H1 (cell line): ENCODE measurements around the gene SULT6B1. TPM values are rescaled to one million over a fixed set of nuclear protein-coding genes. Genes with fewer than 3 reads are reported as not detected.

Experiments used
- CTCF ChIA-PET: fragments of 300-600 bp; sonication (Branson Sonifier 250); formaldehyde crosslinking; loops from one replicate; lab custom pipeline; 2021; ENCODE audit not compliant: partially characterized antibody; lab: Charles Lee
- POLR2A ChIA-PET: fragments of 300-600 bp; sonication (Branson Sonifier 250); formaldehyde crosslinking; loops from one replicate; lab custom pipeline; 2021; ENCODE audit warnings: inconsistent platforms; ENCODE audit not compliant: partially characterized antibody; lab: Charles Lee
- DNase-seq, 2 experiments: peaks; one replicate each; pipeline versions ENCODE4 v3.0.0 to v3.0.0-alpha.2; 2010 to 2022; ENCODE audit warnings: low spot score in 2 of 2, low read depth in 1 of 2, mixed read lengths in 1 of 2
- FAIRE-seq: peaks from 2 replicates; lab custom pipeline; 2011; peaks lifted over from hg19 to GRCh38; lab: Jason Lieb, UNC
- H2AFZ ChIP-seq: 2 replicates; pipeline ENCODE4 v1.8.1; 2012; ENCODE audit warnings: low read length, inconsistent platforms
- H2AK5ac ChIP-seq: 2 replicates; pipeline ENCODE4 v1.6.1; 2013; ENCODE audit warnings: low read depth, low read length
- H2BK120ac ChIP-seq: replicated peaks from 2 replicates; pipeline ENCODE3; 2013; ENCODE audit warnings: low read depth, low read length, inconsistent platforms
- H2BK12ac ChIP-seq: 2 replicates; pipeline ENCODE4 v1.6.1; 2013; ENCODE audit warnings: low read depth, low read length
- H2BK15ac ChIP-seq: 2 replicates; pipeline ENCODE4 v1.6.1; 2013; ENCODE audit warnings: low read length
- H2BK20ac ChIP-seq: 2 replicates; pipeline ENCODE4 v1.6.1; 2013; ENCODE audit warnings: low read length
- H2BK5ac ChIP-seq: 2 replicates; pipeline ENCODE4 v1.6.1; 2013; ENCODE audit warnings: low read depth, low read length
- H3K14ac ChIP-seq: 2 replicates; pipeline ENCODE4 v1.6.1; 2013; ENCODE audit warnings: inconsistent platforms; ENCODE audit not compliant: insufficient read length
- H3K18ac ChIP-seq: 2 replicates; pipeline ENCODE4 v1.6.1; 2013; ENCODE audit warnings: low read length; ENCODE audit errors: extremely low read depth
- H3K23ac ChIP-seq: 2 replicates; pipeline ENCODE4 v1.6.1; 2013; ENCODE audit warnings: inconsistent platforms; ENCODE audit not compliant: insufficient read length
- H3K23me2 ChIP-seq: 2 replicates; pipeline ENCODE4 v1.6.1; 2013; ENCODE audit warnings: low read depth, low read length
- H3K27ac ChIP-seq: 2 replicates; pipeline ENCODE4 v1.6.1; 2011; ENCODE audit warnings: low read depth, low read length, inconsistent platforms
- H3K27me3 ChIP-seq, 4 experiments: replicated peaks in 1 of 4; 1 replicate in 1 of 4; 2 replicates in 3 of 4; pipeline versions ENCODE4 v1.6.1 to v1.8.1; 2011 to 2013; ENCODE audit warnings: low read length in 3 of 4, mild to moderate bottlenecking in 3 of 4, inconsistent platforms in 2 of 4, mixed read lengths in 2 of 4, moderate library complexity in 1 of 4; ENCODE audit not compliant: control insufficient read depth in 3 of 4, insufficient read depth in 3 of 4; ENCODE audit errors: extremely low read depth in 1 of 4
- H3K36me3 ChIP-seq, 4 experiments: 2 replicates each; pipeline versions ENCODE4 v1.6.1 to v1.8.1; 2011 to 2013; ENCODE audit warnings: mild to moderate bottlenecking in 4 of 4, low read length in 3 of 4, moderate library complexity in 2 of 4, control low read depth in 1 of 4, inconsistent platforms in 1 of 4; ENCODE audit not compliant: insufficient read depth in 4 of 4, control insufficient read depth in 2 of 4
- H3K4ac ChIP-seq: replicated peaks from 2 replicates; pipeline ENCODE3; 2013; ENCODE audit warnings: low read length, low read depth, mixed read lengths, inconsistent platforms; ENCODE audit not compliant: insufficient read length
- H3K4me1 ChIP-seq, 4 experiments: replicated peaks in 1 of 4; 1 replicate in 1 of 4; 2 replicates in 3 of 4; pipeline versions ENCODE4 v1.6.1 to v1.8.1; 2011 to 2013; ENCODE audit warnings: low read length in 3 of 4, inconsistent platforms in 2 of 4, mixed read lengths in 1 of 4; ENCODE audit not compliant: insufficient read depth in 4 of 4, control insufficient read depth in 3 of 4
- H3K4me2 ChIP-seq, 2 experiments: 2 replicates each; pipeline versions ENCODE4 v1.6.1 to v1.8.1; 2011 to 2013; ENCODE audit warnings: low read depth in 2 of 2, low read length in 2 of 2, control low read depth in 1 of 2, inconsistent platforms in 1 of 2, mild to moderate bottlenecking in 1 of 2; ENCODE audit not compliant: insufficient read depth in 1 of 2
- H3K4me3 ChIP-seq, 4 experiments: fragments of 200-600, 300-600 bp in 1 of 4; sonication (generic), shearing (Covaris generic), sonication (Bioruptor Twin) in 1 of 4; 2 replicates each; pipeline versions ENCODE4 v1.5.1 to v1.8.1; 2011 to 2016; ENCODE audit warnings: low read length in 4 of 4, low read depth in 3 of 4, control low read depth in 2 of 4, inconsistent platforms in 2 of 4, mild to moderate bottlenecking in 2 of 4, mixed read lengths in 1 of 4, moderate library complexity in 1 of 4; ENCODE audit not compliant: insufficient read depth in 2 of 4; ENCODE audit errors: extremely low read depth in 1 of 4
- H3K56ac ChIP-seq: replicated peaks from 2 replicates; pipeline ENCODE3; 2013; ENCODE audit warnings: low read depth, mild to moderate bottlenecking, mixed read lengths, low read length, inconsistent platforms; ENCODE audit not compliant: insufficient read length
- H3K79me1 ChIP-seq: 2 replicates; pipeline ENCODE4 v1.6.1; 2013; ENCODE audit warnings: low read depth, low read length, control low read depth
- H3K79me2 ChIP-seq, 2 experiments: 2 replicates each; pipeline versions ENCODE4 v1.6.1 to v1.8.1; 2012 to 2013; ENCODE audit warnings: low read length in 2 of 2, mild to moderate bottlenecking in 2 of 2, inconsistent platforms in 1 of 2; ENCODE audit not compliant: insufficient read depth in 2 of 2, control insufficient read depth in 1 of 2
- H3K9ac ChIP-seq, 4 experiments: replicated peaks in 1 of 4; 1 replicate in 1 of 4; 2 replicates in 3 of 4; pipeline versions ENCODE4 v1.6.1 to v1.8.1; 2011 to 2013; ENCODE audit warnings: low read depth in 3 of 4, low read length in 3 of 4, control low read depth in 2 of 4, mild to moderate bottlenecking in 2 of 4, moderate library complexity in 2 of 4, inconsistent platforms in 1 of 4; ENCODE audit errors: extremely low read depth in 1 of 4
- H3K9me3 ChIP-seq, 2 experiments: 2 replicates each; pipeline versions ENCODE4 v1.6.1 to v1.8.1; 2012 to 2013; ENCODE audit warnings: mild to moderate bottlenecking in 2 of 2, moderate library complexity in 2 of 2, control low read depth in 1 of 2, inconsistent platforms in 1 of 2, low read depth in 1 of 2, low read length in 1 of 2, mixed read lengths in 1 of 2; ENCODE audit not compliant: insufficient read depth in 2 of 2
- H4K20me1 ChIP-seq, 2 experiments: replicated peaks in 1 of 2; 2 replicates each; pipeline versions ENCODE3 to v1.8.1; 2011 to 2013; ENCODE audit warnings: inconsistent platforms in 2 of 2, low read length in 2 of 2, mild to moderate bottlenecking in 1 of 2; ENCODE audit not compliant: insufficient read depth in 2 of 2, control insufficient read depth in 1 of 2
- H4K5ac ChIP-seq: 2 replicates; pipeline ENCODE4 v1.6.1; 2013; ENCODE audit warnings: low read length, low read depth, mixed read lengths, inconsistent platforms; ENCODE audit not compliant: insufficient read length
- H4K8ac ChIP-seq: 2 replicates; pipeline ENCODE4 v1.8.0; 2013; ENCODE audit warnings: mild to moderate bottlenecking, moderate library complexity, low read length, inconsistent platforms; ENCODE audit not compliant: insufficient read depth; ENCODE audit errors: extremely low read depth
- H4K91ac ChIP-seq: replicated peaks from 2 replicates; pipeline ENCODE3; 2013; ENCODE audit warnings: low read length, mixed read lengths, inconsistent platforms; ENCODE audit not compliant: insufficient read length
- BCL11A ChIP-seq, 2 experiments: IDR thresholded peaks; one replicate each; pipeline ENCODE4 v1.6.1; 2011; ENCODE audit warnings: low read depth in 2 of 2, low read length in 2 of 2, mild to moderate bottlenecking in 2 of 2
- CBX5 ChIP-seq: fragments of 300-800, 300-1000 bp; sonication (generic); IDR thresholded peaks from 2 replicates; pipeline ENCODE4 v1.7.1; 2016; ENCODE audit warnings: antibody characterized with exemption, low read length, low read depth
- EZH2 ChIP-seq: fragments of 200-600 bp; sonication (generic); IDR thresholded peaks from 2 replicates; pipeline ENCODE4 v1.7.1; 2012; ENCODE audit warnings: low read depth, mild to moderate bottlenecking, moderate library complexity, low read length, inconsistent platforms; ENCODE audit not compliant: severe bottlenecking
- GABPA ChIP-seq: IDR thresholded peaks from 2 replicates; pipeline ENCODE4 v1.6.1; 2011; ENCODE audit warnings: mild to moderate bottlenecking, low read length, moderate library complexity, borderline replicate concordance; ENCODE audit not compliant: insufficient read depth
- SRF ChIP-seq: IDR thresholded peaks from 2 replicates; pipeline ENCODE4 v1.6.1; 2011; ENCODE audit warnings: mild to moderate bottlenecking, low read depth, low read length, moderate library complexity
- WGBS, 2 experiments: shearing (Covaris generic) in 1 of 2; methylation state at CpG; one replicate each; pipeline versions ENCODE4 v1.1.6 to v1.1.7; 2013 to 2015; ENCODE audit warnings: low lambda C conversion rate in 2 of 2, mixed read lengths in 2 of 2, inconsistent platforms in 1 of 2, low coverage in 1 of 2, missing lambda C conversion rate in 1 of 2; ENCODE audit not compliant: insufficient replicate concordance in 2 of 2, insufficient coverage in 1 of 2, insufficient read length in 1 of 2; ENCODE audit errors: extremely low coverage in 1 of 2, missing lambda C conversion rate in 1 of 2; 5-methylcytosine and 5-hydroxymethylcytosine counted together
- polyA plus RNA-seq, 7 experiments: library from polyadenylated mRNA; depleted of rRNA in 3 of 7; stranded (reverse) in 5 of 7; unstranded in 2 of 7; fragments of >200 nt in 5 of 7; fragments of 200-250 nt in 2 of 7; gene quantifications; 1 replicate in 5 of 7; 2 replicates in 1 of 7; 4 replicates in 1 of 7; pipeline versions ENCODE4 v1.2.1 to v1.2.3, GENCODE V29; 2011 to 2013; ENCODE audit warnings: missing spikeins in 2 of 7, mixed read lengths in 2 of 7
- total RNA-seq: library from RNA; stranded (reverse); fragmentation: NEBNext Ultra II Directional; extraction: Animal tissue kit (Norgen Biotek cat#: 25700); gene quantifications from 2 replicates; pipeline ENCODE4 v1.2.1, GENCODE V29; 2021
- TF ChIP-seq, protein P1 (sequence below): IDR thresholded peaks from 2 replicates; pipeline ENCODE4 v1.6.1; 2011; ENCODE audit warnings: low read depth, mild to moderate bottlenecking, low read length; ENCODE audit not compliant: insufficient read depth

SULT6B1 gene
- total and polyA plus RNA-seq, 2 of the 8 experiments (the other 6 are each of a cell fraction or from before 2014, with no cell fraction given) = not detected

DNA sequence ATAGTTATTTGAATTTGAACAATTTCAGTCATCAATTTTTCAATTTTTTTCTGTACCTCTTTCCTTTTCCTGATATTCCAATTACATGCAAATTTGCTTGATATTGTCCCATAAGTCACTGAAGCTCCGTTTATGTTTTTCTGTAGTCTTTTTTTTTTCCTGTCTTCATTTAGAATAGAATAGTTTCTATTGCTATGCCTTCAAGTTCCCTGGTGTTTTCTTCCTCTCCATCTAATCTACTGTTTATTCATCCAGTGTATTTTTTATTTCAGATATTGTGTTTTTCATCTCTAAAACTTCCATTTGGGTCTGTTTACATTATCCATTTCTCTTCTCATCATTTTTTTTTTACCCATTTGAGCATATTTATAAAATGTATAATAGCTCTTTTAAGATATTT is 23.7 kb downstream of the SULT6B1 start:
- H3K27ac ChIP-seq = no peak overlapping the region
- H4K5ac ChIP-seq = no peak overlapping the region
- H3K23me2 ChIP-seq = no peaks in the 10 kb centered on the region
- H3K4me1 ChIP-seq = no peaks in the 10 kb centered on the region
- no peaks in the 10 kb centered on the region for H3K79me1 ChIP-seq
- H4K8ac ChIP-seq = no peak overlapping the region
- no peak overlapping the region for H2BK15ac ChIP-seq
- H3K4ac ChIP-seq = no peak overlapping the region
- H2AK5ac ChIP-seq = no peak overlapping the region
- TF ChIP-seq EZH2 (no peak), SRF (no peak), BCL11A (IDR thresholded peaks at IDR 0.05; ENCODE audit: low read depth in 2 of 2, low read length in 2 of 2) (no peak), GABPA (no peak), CBX5 (no peak)
- TF ChIP-seq, protein P1, sequence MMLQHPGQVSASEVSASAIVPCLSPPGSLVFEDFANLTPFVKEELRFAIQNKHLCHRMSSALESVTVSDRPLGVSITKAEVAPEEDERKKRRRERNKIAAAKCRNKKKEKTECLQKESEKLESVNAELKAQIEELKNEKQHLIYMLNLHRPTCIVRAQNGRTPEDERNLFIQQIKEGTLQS = no peak
- H3K36me3 ChIP-seq = no peaks in the 10 kb centered on the region
- H2BK5ac ChIP-seq = no peak overlapping the region
- DNase-seq (no peak), FAIRE-seq (no peak)
- no peak overlapping the region for H3K4me2 ChIP-seq
- no peak overlapping the region for H3K18ac ChIP-seq
- WGBS, 2 experiments = 86% methylated on average over 1 of the region's 1 CpG; no CpG with 5 or more reads in 1 of the 2 experiments
- no peak overlapping the region for H2BK20ac ChIP-seq
- no peak overlapping the region for H3K9ac ChIP-seq
- no peaks in the 10 kb centered on the region for H3K27me3 ChIP-seq
- no peak overlapping the region for H3K4me3 ChIP-seq
- H2BK120ac ChIP-seq = no peak overlapping the region
- H2AFZ ChIP-seq = no peak overlapping the region
- no peak overlapping the region for H2BK12ac ChIP-seq
- ChIA-PET CTCF (no interaction called here), POLR2A (no interaction called here)
- H3K23ac ChIP-seq = no peak overlapping the region
- no peaks in the 10 kb centered on the region for H4K20me1 ChIP-seq
- H4K91ac ChIP-seq = no peak overlapping the region
- no peaks in the 10 kb centered on the region for H3K79me2 ChIP-seq
- peaks cover 7 to 8% of the 10 kb centered on the region in 2 experiments; a peak in 3 of 4 replicates for H3K9me3 ChIP-seq
- no peak overlapping the region for H3K14ac ChIP-seq
- H3K56ac ChIP-seq = no peak overlapping the region
